Measurements from ENCODE around the gene TRAPPC12.

The TRAPPC12 gene

GRCh38 chr2:3404349-3404894, 24.9 kb downstream of the TRAPPC12 start:
- DNase-seq (ENCODE audit: low read depth, low spot score), result no peak

GRCh38 chr2:3405307-3405706, 25.8 kb downstream of the TRAPPC12 start:
- peak; percentile 43 for DNase-seq (ENCODE audit: low read depth, low spot score)
- H3K27ac ChIP-seq, result no peak overlapping the region

More at GRCh38 chr2:3404349-3404894, 24.9 kb downstream of the TRAPPC12 start:
- no peak overlapping the region for H3K27ac ChIP-seq

DNA sequence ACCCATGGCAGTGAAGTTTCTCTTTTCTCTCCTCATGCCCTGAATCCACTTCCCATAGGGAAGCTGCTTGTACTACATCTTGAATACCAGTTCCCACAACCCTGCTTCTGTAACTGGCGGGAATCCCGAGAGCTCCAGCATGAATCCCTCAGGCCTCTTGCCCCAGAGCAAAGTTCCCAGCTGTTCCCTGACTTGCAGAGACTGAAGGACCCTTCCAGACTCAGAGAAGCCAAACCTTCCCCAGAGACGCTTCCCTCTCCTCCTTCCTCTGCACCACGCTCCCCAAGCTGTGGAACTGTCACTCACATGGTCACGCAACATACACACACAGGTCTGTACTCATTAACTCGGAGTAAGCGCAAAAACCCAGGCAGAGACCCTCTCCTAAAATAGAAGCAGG, 26.4 kb downstream of the TRAPPC12 start:
- no peak for DNase-seq (ENCODE audit: low read depth, low spot score)
- H3K27ac ChIP-seq, result no peak overlapping the region

- H3K27ac ChIP-seq, result no peak overlapping the region
- no peak for DNase-seq (ENCODE audit: low read depth, low spot score)
These were observed 27.0 kb downstream of the TRAPPC12 start for GRCh38 chr2:3406501-3406900.

DNA sequence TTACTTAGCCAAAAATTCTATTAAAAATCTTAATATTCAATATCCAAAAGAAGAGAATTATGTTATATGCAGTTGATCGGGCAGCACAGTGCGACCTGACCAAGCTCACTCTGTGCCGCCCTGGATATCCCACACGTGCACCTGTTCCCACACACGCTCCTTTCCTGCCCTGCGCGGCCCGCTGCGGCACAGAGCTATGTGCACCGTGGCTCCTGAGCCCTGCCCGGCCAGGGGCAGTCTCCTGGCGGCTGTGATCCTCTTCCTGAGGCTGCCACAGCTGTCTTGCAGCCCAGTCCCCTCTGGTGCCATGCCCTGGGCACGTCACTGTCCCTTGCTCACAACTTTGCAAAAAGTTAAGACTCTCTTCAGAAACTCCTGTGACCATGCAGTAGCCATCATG, 29.3 kb downstream of the TRAPPC12 start:
- no peak overlapping the region for H3K27ac ChIP-seq
- DNase-seq (ENCODE audit: low read depth, low spot score), result no peak

DNA sequence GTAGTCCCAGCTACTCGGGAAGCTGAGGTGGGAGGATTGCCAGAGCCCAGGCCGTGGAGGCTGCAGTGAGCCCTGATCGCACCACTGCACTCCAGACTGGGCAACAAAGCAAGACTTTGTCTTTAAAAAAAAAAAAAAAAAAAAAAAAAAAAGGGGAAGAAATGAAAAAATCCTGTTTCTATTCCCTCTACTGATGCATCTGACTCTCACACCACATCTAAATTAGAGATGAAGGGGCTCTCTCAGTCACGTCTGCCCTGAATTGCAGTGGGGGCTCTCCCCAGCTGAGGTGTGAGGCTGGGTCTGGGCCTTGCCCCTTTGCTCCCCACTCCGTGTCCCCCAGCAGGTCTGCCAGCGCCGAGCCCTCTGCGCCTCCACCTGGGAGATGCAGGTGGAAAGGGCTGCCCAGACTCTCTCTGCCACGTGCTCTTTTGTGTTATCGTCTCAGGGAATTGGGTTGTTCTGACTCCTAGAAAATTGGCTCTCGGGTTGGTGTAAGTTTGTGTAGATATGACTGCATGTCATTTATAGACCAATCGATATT, 30.2 kb downstream of the TRAPPC12 start:
- DNase-seq (ENCODE audit: low read depth, low spot score), result no peak
- H3K27ac ChIP-seq, result no peak overlapping the region

DNA sequence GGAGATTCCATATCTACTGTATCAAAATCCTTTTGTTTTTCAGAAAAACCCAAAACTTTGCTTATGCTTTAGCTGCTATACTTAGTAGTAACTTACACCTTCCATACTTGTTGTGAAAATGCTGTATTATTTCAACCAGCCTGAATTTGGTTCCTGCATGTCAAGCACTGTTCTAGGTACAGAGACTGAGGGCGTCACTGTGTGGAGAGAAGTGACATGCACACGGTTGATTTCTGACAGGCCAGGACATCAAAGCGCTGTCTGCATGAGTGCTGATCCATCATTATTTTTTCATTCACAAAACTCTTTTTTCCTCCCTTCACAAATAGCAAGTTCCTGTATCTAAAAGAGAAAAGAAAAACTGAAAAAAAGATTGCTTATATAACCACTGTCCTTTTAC, 31.6 kb downstream of the TRAPPC12 start:
- H3K27ac ChIP-seq, result no peak overlapping the region
- no peak for DNase-seq (ENCODE audit: low read depth, low spot score)

DNA sequence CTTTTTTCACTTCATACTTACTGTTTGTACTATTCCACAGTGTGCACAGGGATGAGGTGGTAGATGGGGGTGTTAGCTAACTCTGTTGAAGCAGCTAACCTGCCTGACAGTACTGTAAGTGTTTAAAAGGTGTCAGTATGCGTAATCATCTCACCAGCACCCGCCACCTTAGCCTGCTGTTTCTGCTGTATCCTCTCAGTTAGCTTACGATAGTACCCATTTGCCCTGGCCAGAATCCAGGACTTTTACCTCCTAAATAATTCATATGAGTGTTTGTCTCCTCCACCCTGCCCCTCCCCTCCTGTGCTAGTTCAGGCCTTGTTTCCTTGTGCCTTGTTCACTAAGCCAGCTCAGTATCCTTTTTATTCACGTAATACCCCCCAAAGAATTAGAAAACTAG, 34.2 kb downstream of the TRAPPC12 start:
- no peak for DNase-seq (ENCODE audit: low read depth, low spot score)
- H3K27ac ChIP-seq, result no peak overlapping the region

- no peak overlapping the region for H3K27ac ChIP-seq
- no peak for DNase-seq (ENCODE audit: low read depth, low spot score)
These were observed 34.8 kb downstream of the TRAPPC12 start for GRCh38 chr2:3414133-3414860.

- H3K27ac ChIP-seq, result no peak overlapping the region
These were observed 39.4 kb downstream of the TRAPPC12 start for GRCh38 chr2:3418766-3419404.

DNA sequence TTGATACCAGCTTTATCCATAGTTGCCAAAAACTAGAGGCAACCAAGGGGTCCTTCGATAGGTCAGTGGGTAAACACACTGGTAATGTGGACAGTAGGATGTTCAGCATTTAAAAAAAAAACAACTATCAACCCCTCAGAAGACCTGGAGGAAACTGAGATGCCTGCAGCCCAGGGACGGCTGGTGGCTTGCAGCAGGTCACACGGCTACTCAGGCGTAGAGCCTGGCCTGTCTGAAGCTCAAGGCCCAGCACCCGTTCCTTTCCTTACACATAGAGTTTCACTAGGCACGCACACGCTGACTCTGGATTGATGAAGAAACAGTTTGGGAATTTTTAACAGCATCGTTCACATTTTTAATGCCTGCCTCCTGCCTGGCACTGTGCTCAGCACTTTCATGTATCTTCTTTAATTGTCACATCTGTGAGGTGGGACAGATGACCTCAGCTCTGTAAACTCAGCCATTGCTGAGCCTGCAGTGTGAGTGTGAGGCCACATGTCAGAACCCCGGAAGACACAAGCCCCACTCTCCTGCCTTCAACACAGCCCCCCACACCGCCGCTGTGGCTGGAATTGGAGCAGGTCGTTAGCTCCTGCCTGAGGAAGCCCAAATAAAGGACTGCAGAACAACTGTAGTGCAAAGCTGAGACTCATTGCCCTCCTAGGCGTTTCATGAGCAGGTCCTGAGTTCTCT, 40.7 kb downstream of the TRAPPC12 start:
- H3K27ac ChIP-seq, result no peak overlapping the region
- DNase-seq (ENCODE audit: low read depth, low spot score), result no peak

More at GRCh38 chr2:3418766-3419404, 39.4 kb downstream of the TRAPPC12 start:
- no peak for DNase-seq (ENCODE audit: low read depth, low spot score)

- H3K27ac ChIP-seq, result no peak overlapping the region
- no peak for DNase-seq (ENCODE audit: low read depth, low spot score)
These were observed 41.4 kb downstream of the TRAPPC12 start for GRCh38 chr2:3420769-3421397.

DNA sequence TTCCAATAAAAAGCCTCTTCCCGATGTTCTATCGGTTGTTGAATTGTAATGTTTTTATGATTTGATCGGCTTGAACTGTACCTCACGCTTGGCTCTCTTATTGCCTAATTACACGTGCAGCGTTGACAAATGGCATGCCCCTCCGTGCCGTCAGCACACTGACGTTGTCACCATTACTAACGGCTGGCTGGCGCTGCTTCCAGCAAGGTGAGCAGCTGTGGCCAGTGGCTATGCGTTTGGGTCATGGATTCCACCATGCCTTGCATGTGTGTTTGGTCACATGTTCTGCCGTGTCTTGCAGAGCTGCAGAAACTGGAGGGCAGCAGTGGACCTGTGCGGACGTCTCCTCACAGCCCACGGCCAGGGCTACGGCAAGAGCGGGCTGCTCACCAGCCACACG, 42.1 kb downstream of the TRAPPC12 start:
- H3K27ac ChIP-seq, result no peak overlapping the region
- DNase-seq (ENCODE audit: low read depth, low spot score), result no peak

DNA sequence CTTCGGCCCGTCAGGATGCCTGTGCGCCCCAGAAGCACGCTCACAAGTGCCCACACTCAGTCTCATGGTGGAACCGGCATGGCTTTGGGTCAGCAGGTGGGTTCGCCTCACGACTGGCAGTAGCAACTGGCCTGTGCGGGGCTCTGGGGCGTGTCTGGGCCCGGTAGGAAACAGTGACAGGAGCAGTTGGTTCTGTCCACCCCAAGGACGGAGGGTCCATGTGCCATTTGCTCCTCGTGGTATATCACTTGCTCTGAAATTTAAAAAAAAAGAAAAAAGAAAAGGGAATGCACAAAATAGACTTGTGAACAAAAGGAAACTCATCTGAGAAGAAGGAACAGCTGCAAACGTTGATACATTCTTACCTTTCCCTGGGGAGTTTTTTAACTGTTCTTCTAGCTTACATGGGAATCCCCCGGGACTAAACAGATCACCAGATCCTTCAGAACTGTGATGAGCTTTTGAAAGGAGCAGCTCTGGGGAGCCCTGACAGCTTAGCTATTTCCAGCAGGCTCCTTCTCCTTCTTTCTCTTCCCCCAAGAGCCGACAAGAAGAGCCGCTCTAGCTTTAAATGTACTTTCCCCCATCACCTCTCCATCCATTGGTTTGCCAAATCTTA, 42.8 kb downstream of the TRAPPC12 start:
- no peak for DNase-seq (ENCODE audit: low read depth, low spot score)
- H3K27ac ChIP-seq, result no peak overlapping the region

DNA sequence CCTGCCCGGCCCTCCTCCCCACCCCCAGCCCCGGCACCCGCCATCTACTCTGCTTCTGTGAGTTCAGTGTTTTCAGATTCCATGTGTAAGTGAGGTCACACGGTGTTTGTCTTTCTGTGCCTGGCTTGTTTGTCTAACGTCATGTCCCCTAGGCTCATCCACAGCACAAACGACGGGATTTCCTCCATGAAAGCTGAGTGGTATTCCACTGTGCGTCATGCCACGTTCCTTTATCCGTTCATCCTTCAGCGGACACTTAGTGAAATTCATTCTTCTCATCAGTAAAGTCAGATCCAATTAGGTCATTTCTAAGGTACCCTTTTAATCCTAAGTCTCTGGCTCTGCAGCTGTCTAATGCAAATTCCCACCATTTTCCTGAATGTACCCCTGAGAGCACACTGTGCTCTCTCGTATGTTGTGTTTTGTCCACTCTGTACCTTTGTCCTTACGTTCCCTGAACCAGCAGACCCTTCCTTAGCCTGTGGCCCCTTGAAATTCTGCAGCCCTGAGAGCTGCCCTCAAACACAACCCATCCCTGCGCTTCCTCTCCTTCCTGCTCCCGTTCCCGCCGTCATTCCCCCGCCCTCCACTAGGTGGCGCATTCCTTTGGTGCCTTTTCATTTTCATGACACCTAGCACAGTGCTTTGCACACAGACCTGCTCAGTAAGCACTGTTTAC, 44.1 kb downstream of the TRAPPC12 start:
- no peak for DNase-seq (ENCODE audit: low read depth, low spot score)
- no peak overlapping the region for H3K27ac ChIP-seq

DNA sequence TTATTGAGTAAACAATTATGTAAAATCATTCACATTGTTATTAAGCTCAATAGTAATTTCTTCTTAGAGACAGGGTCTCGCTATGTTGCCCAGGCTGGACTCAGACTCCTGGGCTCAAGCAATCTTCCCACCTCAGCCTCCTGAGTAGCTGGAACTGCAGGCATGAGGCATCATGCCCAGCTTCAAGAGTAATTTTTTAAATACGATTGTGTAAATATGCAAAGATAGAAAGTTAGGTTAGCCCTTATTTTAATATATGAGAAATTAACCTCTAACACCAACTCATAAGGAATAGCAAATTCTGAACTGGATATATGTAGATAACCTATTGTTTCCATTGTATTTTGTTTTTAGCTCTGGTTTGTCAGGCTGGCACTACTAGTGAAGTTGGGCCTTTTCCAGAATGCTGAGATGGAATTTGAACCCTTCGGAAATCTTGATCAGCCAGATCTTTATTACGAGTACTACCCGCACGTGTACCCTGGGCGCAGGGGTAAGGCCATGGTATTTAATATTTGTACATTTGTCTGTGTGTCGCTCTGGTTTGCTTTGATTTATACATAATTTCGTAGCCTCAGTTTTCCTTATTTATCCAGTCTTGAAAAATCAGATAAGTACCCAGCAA, 44.8 kb downstream of the TRAPPC12 start:
- H3K27ac ChIP-seq, result no peak overlapping the region
- no peak for DNase-seq (ENCODE audit: low read depth, low spot score)

GRCh38 chr2:3426615-3427014, 47.1 kb downstream of the TRAPPC12 start:
- no peak overlapping the region for H3K27ac ChIP-seq
- DNase-seq (ENCODE audit: low read depth, low spot score), result no peak

DNA sequence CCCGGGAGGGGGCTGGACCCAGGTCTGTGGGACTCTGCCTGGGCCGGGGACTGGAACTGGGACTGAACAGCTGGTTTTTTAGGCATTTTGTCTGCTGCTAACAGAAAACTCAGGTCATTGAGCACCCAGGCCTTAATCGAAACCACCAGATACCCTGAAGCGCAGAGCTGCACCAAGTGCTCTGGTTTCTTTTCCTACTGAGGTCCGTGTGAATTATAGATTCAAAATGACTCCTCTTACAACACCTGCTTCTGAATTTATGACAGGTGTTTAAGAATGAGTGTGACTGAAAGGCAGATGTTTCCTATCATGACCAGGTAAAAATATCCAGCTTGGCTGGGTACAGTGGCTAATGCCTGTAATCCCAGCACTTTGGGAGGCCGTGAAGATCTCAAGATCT, 47.8 kb downstream of the TRAPPC12 start:
- H3K27ac ChIP-seq, result no peak overlapping the region
- no peak for DNase-seq (ENCODE audit: low read depth, low spot score)

- DNase-seq (ENCODE audit: low read depth, low spot score), result no peak
- H3K27ac ChIP-seq, result no peak overlapping the region
These were observed 49.1 kb downstream of the TRAPPC12 start for GRCh38 chr2:3428577-3428976.
